ENCODE data around the gene CASQ2.

DNA sequence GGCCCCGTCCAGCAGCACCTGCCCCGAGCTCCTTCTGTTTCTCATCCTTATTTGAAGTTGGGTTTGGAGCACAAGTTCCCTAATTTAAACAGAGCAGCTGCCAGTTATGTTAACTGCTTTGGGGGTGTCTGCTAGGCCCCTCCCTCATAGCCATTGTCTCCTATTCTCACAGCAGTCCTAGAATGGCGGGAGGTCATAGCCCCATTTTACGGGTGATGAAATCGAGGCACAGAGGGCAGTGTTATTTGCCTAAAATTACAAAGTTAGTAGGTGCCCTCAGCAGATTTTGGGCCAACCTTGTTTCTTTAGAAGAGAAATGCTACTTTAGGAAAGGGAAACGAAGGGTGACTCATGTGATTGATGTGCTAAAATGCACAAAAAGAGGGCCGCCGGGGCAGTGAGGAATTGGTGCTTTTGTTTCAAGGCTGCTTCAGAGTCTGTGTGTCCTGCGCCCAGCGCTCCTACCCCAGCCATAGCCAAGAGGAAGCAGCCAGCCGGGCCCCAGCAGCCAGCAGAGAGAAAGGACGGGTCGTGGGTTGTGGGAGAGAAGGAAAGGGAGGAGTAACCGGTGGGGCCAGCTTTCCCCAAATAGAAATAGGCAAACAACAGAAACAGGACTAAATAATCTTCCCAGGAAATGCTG, 113.7 kb downstream of the CASQ2 start:
- TF ChIP-seq, protein P1, sequence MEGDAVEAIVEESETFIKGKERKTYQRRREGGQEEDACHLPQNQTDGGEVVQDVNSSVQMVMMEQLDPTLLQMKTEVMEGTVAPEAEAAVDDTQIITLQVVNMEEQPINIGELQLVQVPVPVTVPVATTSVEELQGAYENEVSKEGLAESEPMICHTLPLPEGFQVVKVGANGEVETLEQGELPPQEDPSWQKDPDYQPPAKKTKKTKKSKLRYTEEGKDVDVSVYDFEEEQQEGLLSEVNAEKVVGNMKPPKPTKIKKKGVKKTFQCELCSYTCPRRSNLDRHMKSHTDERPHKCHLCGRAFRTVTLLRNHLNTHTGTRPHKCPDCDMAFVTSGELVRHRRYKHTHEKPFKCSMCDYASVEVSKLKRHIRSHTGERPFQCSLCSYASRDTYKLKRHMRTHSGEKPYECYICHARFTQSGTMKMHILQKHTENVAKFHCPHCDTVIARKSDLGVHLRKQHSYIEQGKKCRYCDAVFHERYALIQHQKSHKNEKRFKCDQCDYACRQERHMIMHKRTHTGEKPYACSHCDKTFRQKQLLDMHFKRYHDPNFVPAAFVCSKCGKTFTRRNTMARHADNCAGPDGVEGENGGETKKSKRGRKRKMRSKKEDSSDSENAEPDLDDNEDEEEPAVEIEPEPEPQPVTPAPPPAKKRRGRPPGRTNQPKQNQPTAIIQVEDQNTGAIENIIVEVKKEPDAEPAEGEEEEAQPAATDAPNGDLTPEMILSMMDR (IDR thresholded peaks at IDR 0.05), result no peak
- no peak for TF ChIP-seq ZFX (IDR thresholded peaks at IDR 0.05; ENCODE audit: borderline replicate concordance)
